Lung (tissue), 13 donors: ENCODE results near the gene C17orf100. TPM values are rescaled to one million over a fixed set of nuclear protein-coding genes. Genes with fewer than 3 reads are reported as not detected.

Experiments
- ATAC-seq: fragments of 200-7000 bp; cut with Tn5 transposase; one replicate; pipeline ENCODE4 v1.9.1; 2020; ENCODE audit warnings: moderate number of reproducible peaks; ENCODE audit not compliant: insufficient read depth, low FRiP score
- DNase-seq, 3 donors: peaks; one replicate each; pipeline ENCODE4 v3.0.0-alpha.2; 2013 to 2017
- H3K27ac ChIP-seq, 2 donors: one replicate each; pipeline ENCODE4 v1.5.1; 2013; ENCODE audit warnings: mild to moderate bottlenecking in 2 of 2, moderate library complexity in 2 of 2, control low read depth in 1 of 2, inconsistent platforms in 1 of 2, low read depth in 1 of 2, low read length in 1 of 2
- H3K27me3 ChIP-seq, 3 donors: one replicate each; pipeline ENCODE4 v1.5.1; 2013; ENCODE audit warnings: low read length in 2 of 3; ENCODE audit not compliant: control insufficient read depth in 3 of 3, insufficient read depth in 3 of 3
- H3K36me3 ChIP-seq, 4 donors: one replicate each; pipeline ENCODE4 v1.5.1; 2013; ENCODE audit warnings: low read length in 4 of 4, mild to moderate bottlenecking in 1 of 4, moderate library complexity in 1 of 4; ENCODE audit not compliant: control insufficient read depth in 4 of 4, insufficient read depth in 4 of 4
- H3K4me1 ChIP-seq, 5 donors: one replicate each; pipeline ENCODE4 v1.5.1; 2013; ENCODE audit warnings: low read length in 5 of 5, mild to moderate bottlenecking in 2 of 5, moderate library complexity in 1 of 5; ENCODE audit not compliant: control insufficient read depth in 5 of 5, insufficient read depth in 5 of 5
- H3K4me3 ChIP-seq: one replicate; pipeline ENCODE4 v1.5.1; 2013; ENCODE audit warnings: mild to moderate bottlenecking, control low read depth, moderate library complexity
- H3K9ac ChIP-seq, 2 donors: one replicate each; pipeline ENCODE4 v1.5.1; 2013; ENCODE audit warnings: low read length in 2 of 2, control low read depth in 1 of 2; ENCODE audit not compliant: insufficient read depth in 1 of 2
- H3K9me3 ChIP-seq, 4 donors: one replicate each; pipeline ENCODE4 v1.5.1; 2013; ENCODE audit warnings: low read length in 3 of 4, mild to moderate bottlenecking in 1 of 4, moderate library complexity in 1 of 4; ENCODE audit not compliant: control insufficient read depth in 4 of 4, insufficient read depth in 3 of 4
- WGBS, 2 donors: extraction: QIAGEN DNeasy Blood & Tissue Kit; methylation state at CpG; one replicate each; pipeline ENCODE4 v1.1.7; 2013; 5-methylcytosine and 5-hydroxymethylcytosine counted together
- polyA plus RNA-seq, 2 donors: library from polyadenylated mRNA; stranded (reverse); fragments of 200-250 nt; gene quantifications; one replicate each; pipeline ENCODE4 v1.2.1, GENCODE V29; 2013
- small RNA-seq: library from RNA; depleted of rRNA; stranded (forward); fragments of <200 nt; gene quantifications from one replicate; pipeline ENCODE3, GENCODE V24; 2014; ENCODE audit warnings: low replicate concordance
- total RNA-seq, 2 donors: library from RNA; depleted of rRNA in 1 of 2; stranded (reverse); fragments of >200 nt in 1 of 2; gene quantifications; one replicate each; pipeline ENCODE4 v1.2.1, GENCODE V29; 2014 to 2021
- TF ChIP-seq, protein P1 (sequence below): IDR thresholded peaks from 2 replicates; pipeline ENCODE4 v1.5.1; 2012; ENCODE audit warnings: mild to moderate bottlenecking; ENCODE audit errors: control extremely low read depth, extremely low read depth
- donor health status: control.
- donor health status: control.
- donor health status: Bipolar disorder and iron deficiency.
- donor health status: healthy.
- donor health status: DM: yes; HTN: yes; CAD: no.

The C17orf100 gene
- total and polyA plus RNA-seq, 4 donors: 1.5 to 3.6 (median 2.0) TPM

DNA sequence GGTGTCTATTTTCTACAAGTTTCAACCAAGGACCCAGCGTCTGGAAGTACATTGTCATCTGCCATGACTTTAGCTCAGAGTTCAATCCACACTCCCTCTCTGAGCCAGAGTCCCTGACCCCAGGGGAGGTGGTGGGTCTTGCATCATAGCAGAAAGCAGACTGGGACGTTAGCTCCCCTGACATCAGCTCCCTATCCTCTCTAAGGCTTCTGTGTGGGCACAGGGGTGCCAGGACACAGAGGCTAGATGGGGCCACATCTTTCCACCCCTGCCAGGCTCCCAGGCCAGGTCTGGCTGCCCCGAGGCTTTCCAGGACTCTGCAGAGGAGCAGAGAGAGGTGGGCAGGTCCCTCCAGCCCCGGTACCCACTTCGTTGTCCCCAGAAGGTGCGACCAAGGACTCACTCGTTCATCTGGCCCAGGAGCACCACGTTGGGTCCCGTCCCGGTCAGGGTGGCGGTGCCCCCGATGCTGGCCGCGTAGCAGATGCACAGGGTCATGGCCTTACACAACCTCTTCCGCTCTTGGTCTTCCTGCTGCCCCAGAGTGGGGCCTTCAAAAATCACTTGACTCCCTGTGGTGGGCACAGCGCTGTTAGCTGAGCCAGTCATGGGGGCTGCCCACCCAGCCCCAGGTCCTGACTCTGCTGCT, 51.1 kb downstream of the C17orf100 start:
- Histone ChIP-seq H3K4me3 (no peak overlapping the region), H3K4me1 (peaks cover 0 to 5% (median 0%) of the 10 kb centered on the region in 5 donors), H3K27ac (no peak overlapping the region), H3K9me3 (peaks cover 0 to 2% (median 0%) of the 10 kb centered on the region in 4 donors), H3K27me3 (peaks cover 0 to 3% (median 0%) of the 10 kb centered on the region in 3 donors), H3K36me3 (no peaks in the 10 kb centered on the region), H3K9ac (no peak overlapping the region)
- DNase-seq (no peak), ATAC-seq (no peak)
- TF ChIP-seq, protein P1, sequence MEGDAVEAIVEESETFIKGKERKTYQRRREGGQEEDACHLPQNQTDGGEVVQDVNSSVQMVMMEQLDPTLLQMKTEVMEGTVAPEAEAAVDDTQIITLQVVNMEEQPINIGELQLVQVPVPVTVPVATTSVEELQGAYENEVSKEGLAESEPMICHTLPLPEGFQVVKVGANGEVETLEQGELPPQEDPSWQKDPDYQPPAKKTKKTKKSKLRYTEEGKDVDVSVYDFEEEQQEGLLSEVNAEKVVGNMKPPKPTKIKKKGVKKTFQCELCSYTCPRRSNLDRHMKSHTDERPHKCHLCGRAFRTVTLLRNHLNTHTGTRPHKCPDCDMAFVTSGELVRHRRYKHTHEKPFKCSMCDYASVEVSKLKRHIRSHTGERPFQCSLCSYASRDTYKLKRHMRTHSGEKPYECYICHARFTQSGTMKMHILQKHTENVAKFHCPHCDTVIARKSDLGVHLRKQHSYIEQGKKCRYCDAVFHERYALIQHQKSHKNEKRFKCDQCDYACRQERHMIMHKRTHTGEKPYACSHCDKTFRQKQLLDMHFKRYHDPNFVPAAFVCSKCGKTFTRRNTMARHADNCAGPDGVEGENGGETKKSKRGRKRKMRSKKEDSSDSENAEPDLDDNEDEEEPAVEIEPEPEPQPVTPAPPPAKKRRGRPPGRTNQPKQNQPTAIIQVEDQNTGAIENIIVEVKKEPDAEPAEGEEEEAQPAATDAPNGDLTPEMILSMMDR: no peak
- 88% methylated on average over 16 of the region's 16 CpGs for WGBS, 2 donors

Small RNA genes lying within 50 kb of the gene (small RNA-seq; reads per million reads assigned to genes)
- not detected for gene MIR4520-1

Other genes with a start within 250 kb of the C17orf100 start
- gene AIPL1, start 216.6 kb upstream of the C17orf100 start, total RNA-seq: not detected
- not detected for gene AIPL1, start 216.6 kb upstream of the C17orf100 start, polyA plus RNA-seq
- gene PIMREG, start 207.3 kb upstream of the C17orf100 start, total RNA-seq: 1 to 10 TPM in 1 of 2 donors, under 1 TPM in 1; 0.58 to 3.0 TPM
- under 1 TPM; 0.35 to 0.84 TPM for gene PIMREG, start 207.3 kb upstream of the C17orf100 start, polyA plus RNA-seq
- 10 to 100 TPM in 1 of 2 donors, 1 to 10 TPM in 1; 4.0 to 12.6 TPM for gene PITPNM3, start 95.2 kb upstream of the C17orf100 start, total RNA-seq
- gene PITPNM3, start 95.2 kb upstream of the C17orf100 start, polyA plus RNA-seq: 1 to 10 TPM; 2.0 to 6.8 TPM
- gene KIAA0753, start 11.1 kb upstream of the C17orf100 start, total RNA-seq: 10 to 100 TPM; 19.0 to 31.9 TPM
- gene KIAA0753, start 11.1 kb upstream of the C17orf100 start, polyA plus RNA-seq: 1 to 10 TPM; 5.3 to 6.7 TPM
- gene TXNDC17, start 10.7 kb upstream of the C17orf100 start, total RNA-seq: 10 to 100 TPM; 33.1 to 78.1 TPM
- 100 to 1,000 TPM; 186 to 255 TPM for gene TXNDC17, start 10.7 kb upstream of the C17orf100 start, polyA plus RNA-seq
- gene MED31, start 157 bp upstream of the C17orf100 start, total RNA-seq: 10 to 100 TPM; 16.6 to 18.1 TPM
- 10 to 100 TPM; 20.4 to 27.7 TPM for gene MED31, start 157 bp upstream of the C17orf100 start, polyA plus RNA-seq
- gene SLC13A5, start 61.6 kb downstream of the C17orf100 start, total RNA-seq: under 1 TPM in 1 of 2 donors, not detected in 1; 0.18 TPM
- not detected for gene SLC13A5, start 61.6 kb downstream of the C17orf100 start, polyA plus RNA-seq
- 10 to 100 TPM; 30.3 to 38.3 TPM for gene XAF1, start 104.3 kb downstream of the C17orf100 start, total RNA-seq
- 10 to 100 TPM; 25.3 to 33.2 TPM for gene XAF1, start 104.3 kb downstream of the C17orf100 start, polyA plus RNA-seq
- not detected for gene FBXO39, start 124.5 kb downstream of the C17orf100 start, total RNA-seq
- gene FBXO39, start 124.5 kb downstream of the C17orf100 start, polyA plus RNA-seq: under 1 TPM in 1 of 2 donors, not detected in 1; 0.32 TPM
- gene TEKT1, start 180.0 kb downstream of the C17orf100 start, total RNA-seq: 10 to 100 TPM; 18.5 to 24.8 TPM
- gene TEKT1, start 180.0 kb downstream of the C17orf100 start, polyA plus RNA-seq: 10 to 100 TPM in 1 of 2 donors, 1 to 10 TPM in 1; 9.3 to 11.3 TPM